Astrocyte (in vitro differentiated cells and primary cell): ENCODE measurements around the gene MYO9A.

Experiments used
- EZH2 ChIP-seq: IDR thresholded peaks from 2 replicates; pipeline ENCODE4 v1.6.1; 2012; ENCODE audit warnings: mild to moderate bottlenecking, low read length, inconsistent platforms; ENCODE audit not compliant: insufficient read depth
- TF ChIP-seq, protein P1 (sequence below): IDR thresholded peaks from 2 replicates; pipeline ENCODE4 v1.5.1; 2011; ENCODE audit warnings: low read depth, mild to moderate bottlenecking, inconsistent platforms, low read length, moderate library complexity; ENCODE audit not compliant: insufficient read depth

DNA sequence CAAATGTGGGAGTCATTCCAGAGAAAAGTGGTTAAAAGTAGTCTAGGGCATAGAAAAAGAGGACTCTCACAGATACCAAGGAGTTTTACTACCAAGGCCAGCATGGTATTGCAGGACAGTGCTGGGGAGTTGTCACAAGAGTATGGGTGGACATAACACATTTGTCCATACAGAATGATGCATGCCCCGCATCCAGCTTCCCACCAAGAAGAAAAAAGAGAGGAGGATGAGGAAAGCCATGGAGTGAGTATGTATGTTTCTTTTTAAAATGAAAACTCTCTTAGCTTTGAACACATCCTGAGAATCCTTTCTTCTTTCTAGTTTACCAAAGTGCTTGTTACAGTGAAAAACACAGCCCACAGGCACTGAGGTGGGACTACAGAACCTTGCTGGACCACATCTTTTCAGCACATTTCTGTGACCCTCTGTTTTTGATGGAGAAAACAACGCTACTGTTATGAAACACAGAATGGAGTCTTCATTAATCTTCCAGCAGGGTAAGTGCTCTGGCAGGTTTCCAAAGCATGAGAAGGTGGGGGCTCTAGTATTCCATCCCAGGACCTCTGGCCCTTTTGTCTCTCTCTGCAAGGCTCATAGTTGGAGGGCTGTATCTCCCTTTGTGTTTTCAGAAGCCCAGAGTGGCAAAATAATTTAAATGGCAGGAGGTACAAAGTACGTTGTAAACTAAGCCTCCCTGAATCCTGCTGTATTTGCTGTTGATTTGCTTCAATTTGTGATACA, 294.9 kb downstream of the MYO9A start:
- TF ChIP-seq, protein P1, sequence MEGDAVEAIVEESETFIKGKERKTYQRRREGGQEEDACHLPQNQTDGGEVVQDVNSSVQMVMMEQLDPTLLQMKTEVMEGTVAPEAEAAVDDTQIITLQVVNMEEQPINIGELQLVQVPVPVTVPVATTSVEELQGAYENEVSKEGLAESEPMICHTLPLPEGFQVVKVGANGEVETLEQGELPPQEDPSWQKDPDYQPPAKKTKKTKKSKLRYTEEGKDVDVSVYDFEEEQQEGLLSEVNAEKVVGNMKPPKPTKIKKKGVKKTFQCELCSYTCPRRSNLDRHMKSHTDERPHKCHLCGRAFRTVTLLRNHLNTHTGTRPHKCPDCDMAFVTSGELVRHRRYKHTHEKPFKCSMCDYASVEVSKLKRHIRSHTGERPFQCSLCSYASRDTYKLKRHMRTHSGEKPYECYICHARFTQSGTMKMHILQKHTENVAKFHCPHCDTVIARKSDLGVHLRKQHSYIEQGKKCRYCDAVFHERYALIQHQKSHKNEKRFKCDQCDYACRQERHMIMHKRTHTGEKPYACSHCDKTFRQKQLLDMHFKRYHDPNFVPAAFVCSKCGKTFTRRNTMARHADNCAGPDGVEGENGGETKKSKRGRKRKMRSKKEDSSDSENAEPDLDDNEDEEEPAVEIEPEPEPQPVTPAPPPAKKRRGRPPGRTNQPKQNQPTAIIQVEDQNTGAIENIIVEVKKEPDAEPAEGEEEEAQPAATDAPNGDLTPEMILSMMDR, result no peak
- TF ChIP-seq EZH2, result no peak
